H9 (cell line): ENCODE results near the gene AHNAK2. TPM values are rescaled to one million over a fixed set of nuclear protein-coding genes. Genes with fewer than 3 reads are reported as not detected.
A peak's percentile ranks its signal among the peaks of the same experiment; 100 is the strongest.

Experiments
- DNase-seq: peaks from one replicate; pipeline ENCODE4 v3.0.0-alpha.2; 2017
- H2AFZ ChIP-seq: one replicate; pipeline ENCODE4 v1.6.1; 2013; ENCODE audit warnings: mild to moderate bottlenecking, low read length, control low read depth, moderate library complexity
- H2AK5ac ChIP-seq: 2 replicates; pipeline ENCODE4 v1.6.1; 2013; ENCODE audit warnings: low read length, control low read depth, mixed read lengths; ENCODE audit not compliant: insufficient read length
- H2BK120ac ChIP-seq: one replicate; pipeline ENCODE4 v1.6.1; 2013; ENCODE audit warnings: low read depth, mild to moderate bottlenecking, low read length, control low read depth, inconsistent platforms; ENCODE audit not compliant: poor library complexity, severe bottlenecking
- H2BK12ac ChIP-seq: 2 replicates; pipeline ENCODE4 v1.6.1; 2013; ENCODE audit warnings: low read length, control low read depth, mixed read lengths, low read depth; ENCODE audit not compliant: insufficient read length
- H2BK15ac ChIP-seq: 2 replicates; pipeline ENCODE4 v1.6.1; 2013; ENCODE audit warnings: low read depth, low read length, control low read depth
- H2BK20ac ChIP-seq: one replicate; pipeline ENCODE4 v1.6.1; 2013; ENCODE audit warnings: low read depth, mild to moderate bottlenecking, low read length, control low read depth, inconsistent platforms; ENCODE audit not compliant: poor library complexity, severe bottlenecking
- H2BK5ac ChIP-seq: 2 replicates; pipeline ENCODE4 v1.6.1; 2013; ENCODE audit warnings: low read length, control low read depth, mixed read lengths; ENCODE audit not compliant: insufficient read length
- H3K14ac ChIP-seq: 2 replicates; pipeline ENCODE4 v1.6.1; 2013; ENCODE audit warnings: low read length, control low read depth; ENCODE audit not compliant: insufficient read depth
- H3K18ac ChIP-seq: 2 replicates; pipeline ENCODE4 v1.6.1; 2013; ENCODE audit warnings: low read depth, mild to moderate bottlenecking, mixed read lengths, low read length, control low read depth; ENCODE audit not compliant: insufficient read length
- H3K23ac ChIP-seq: 2 replicates; pipeline ENCODE4 v1.6.1; 2013; ENCODE audit warnings: low read length, control low read depth, mixed read lengths, low read depth; ENCODE audit not compliant: insufficient read length
- H3K23me2 ChIP-seq: 2 replicates; pipeline ENCODE4 v1.6.1; 2013; ENCODE audit warnings: low read depth, mild to moderate bottlenecking, mixed read lengths, low read length, control low read depth; ENCODE audit not compliant: insufficient read length, poor library complexity, severe bottlenecking
- H3K27ac ChIP-seq: 2 replicates; pipeline ENCODE4 v1.5.1; 2013; ENCODE audit warnings: low read length, control low read depth, mixed read lengths, low read depth; ENCODE audit not compliant: insufficient read length
- H3K27me3 ChIP-seq: 2 replicates; pipeline ENCODE4 v1.6.1; 2013; ENCODE audit warnings: low read length, control low read depth, inconsistent platforms; ENCODE audit not compliant: insufficient read depth
- H3K4ac ChIP-seq: 2 replicates; pipeline ENCODE4 v1.6.1; 2013; ENCODE audit warnings: low read depth, mild to moderate bottlenecking, control low read depth, inconsistent platforms, low read length, moderate library complexity
- H3K4me1 ChIP-seq: 2 replicates; pipeline ENCODE4 v1.6.1; 2013; ENCODE audit warnings: low read length, control low read depth, inconsistent platforms; ENCODE audit not compliant: insufficient read depth
- H3K4me2 ChIP-seq: 2 replicates; pipeline ENCODE4 v1.6.1; 2013; ENCODE audit warnings: low read length, control low read depth, mixed read lengths; ENCODE audit not compliant: insufficient read length, insufficient read depth
- H3K56ac ChIP-seq: 2 replicates; pipeline ENCODE4 v1.6.1; 2013; ENCODE audit warnings: low read depth, mild to moderate bottlenecking, mixed read lengths, low read length, control low read depth; ENCODE audit not compliant: insufficient read length
- H3K79me1 ChIP-seq: 2 replicates; pipeline ENCODE4 v1.6.1; 2013; ENCODE audit warnings: low read depth, mild to moderate bottlenecking, moderate library complexity, low read length, control low read depth, inconsistent platforms; ENCODE audit not compliant: insufficient read depth, poor library complexity, severe bottlenecking
- H3K79me2 ChIP-seq: 2 replicates; pipeline ENCODE4 v1.6.1; 2013; ENCODE audit warnings: low read length, control low read depth, inconsistent platforms; ENCODE audit not compliant: insufficient read depth
- H3K9ac ChIP-seq: 2 replicates; pipeline ENCODE4 v1.6.1; 2013; ENCODE audit warnings: low read length, control low read depth, mixed read lengths; ENCODE audit not compliant: insufficient read length; ENCODE audit errors: extremely low read depth
- H3K9me3 ChIP-seq: one replicate; pipeline ENCODE4 v1.6.1; 2013; ENCODE audit warnings: low read depth, low read length, inconsistent platforms; ENCODE audit not compliant: control insufficient read depth
- H3T11ph ChIP-seq: one replicate; pipeline ENCODE4 v1.6.1; 2013; ENCODE audit warnings: mild to moderate bottlenecking, low read length, control low read depth, inconsistent platforms
- H4K20me1 ChIP-seq: one replicate; pipeline ENCODE4 v1.6.1; 2013; ENCODE audit not compliant: control insufficient read depth, insufficient read length, insufficient read depth
- H4K5ac ChIP-seq: 2 replicates; pipeline ENCODE4 v1.6.1; 2013; ENCODE audit warnings: low read depth, mild to moderate bottlenecking, mixed read lengths, low read length, control low read depth; ENCODE audit not compliant: insufficient read length
- H4K8ac ChIP-seq: replicated peaks from 2 replicates; pipeline ENCODE4 v1.6.1; 2013; ENCODE audit warnings: low read length, control low read depth, mixed read lengths, low read depth; ENCODE audit not compliant: insufficient read length
- H4K91ac ChIP-seq: 2 replicates; pipeline ENCODE4 v1.6.1; 2013; ENCODE audit warnings: low read depth, mild to moderate bottlenecking, moderate library complexity, mixed read lengths, low read length, control low read depth; ENCODE audit not compliant: insufficient read length
- H3K27ac Mint-ChIP-seq, 3 experiments: 2 replicates in 2 of 3; 3 replicates in 1 of 3; pipeline ENCODE4 v1.8.0; 2020 to 2021; ENCODE audit warnings: mixed read lengths in 3 of 3, mild to moderate bottlenecking in 1 of 3, moderate library complexity in 1 of 3
- H3K27me3 Mint-ChIP-seq: 2 replicates; pipeline ENCODE4 v1.8.0; 2021; ENCODE audit warnings: low read depth, mild to moderate bottlenecking, moderate library complexity, mixed read lengths
- H3K36me3 Mint-ChIP-seq, 3 experiments: 2 replicates in 2 of 3; 3 replicates in 1 of 3; pipeline ENCODE4 v1.8.0; 2020 to 2021; ENCODE audit warnings: low read depth in 3 of 3, mixed read lengths in 3 of 3; ENCODE audit not compliant: insufficient read depth in 1 of 3
- H3K4me1 Mint-ChIP-seq, 2 experiments: 2 replicates each; pipeline ENCODE4 v1.8.0; 2020; ENCODE audit warnings: mixed read lengths in 2 of 2
- H3K4me3 Mint-ChIP-seq, 2 experiments: 2 replicates in 1 of 2; 3 replicates in 1 of 2; pipeline ENCODE4 v1.8.0; 2020 to 2021; ENCODE audit warnings: mild to moderate bottlenecking in 2 of 2, mixed read lengths in 2 of 2, moderate library complexity in 1 of 2
- H3K9me3 Mint-ChIP-seq, 2 experiments: 2 replicates in 1 of 2; 3 replicates in 1 of 2; pipeline ENCODE4 v1.8.0; 2020; ENCODE audit warnings: mild to moderate bottlenecking in 2 of 2, mixed read lengths in 2 of 2, moderate library complexity in 1 of 2
- WGBS: extraction: QIAGEN DNeasy Blood & Tissue Kit; methylation state at CpG from one replicate; pipeline ENCODE4 v1.1.7; 2013; ENCODE audit warnings: missing lambda C conversion rate, low lambda C conversion rate, mixed read lengths; ENCODE audit not compliant: insufficient read length; ENCODE audit errors: extremely low coverage; 5-methylcytosine and 5-hydroxymethylcytosine counted together
- total RNA-seq: library from RNA; stranded (reverse); gene quantifications from 2 replicates; pipeline ENCODE4 v1.2.1, GENCODE V29; 2021
- TF ChIP-seq, protein P1 (sequence below): fragments of 200-600 bp; sonication (generic); conservative IDR thresholded peaks from 3 replicates; pipeline ENCODE4 v1.8.0; 2021; ENCODE audit warnings: antibody characterized with exemption, mild to moderate bottlenecking

Gene AHNAK2
- total RNA-seq, 1 experiment from 2014 or later: 2.8 TPM

DNA sequence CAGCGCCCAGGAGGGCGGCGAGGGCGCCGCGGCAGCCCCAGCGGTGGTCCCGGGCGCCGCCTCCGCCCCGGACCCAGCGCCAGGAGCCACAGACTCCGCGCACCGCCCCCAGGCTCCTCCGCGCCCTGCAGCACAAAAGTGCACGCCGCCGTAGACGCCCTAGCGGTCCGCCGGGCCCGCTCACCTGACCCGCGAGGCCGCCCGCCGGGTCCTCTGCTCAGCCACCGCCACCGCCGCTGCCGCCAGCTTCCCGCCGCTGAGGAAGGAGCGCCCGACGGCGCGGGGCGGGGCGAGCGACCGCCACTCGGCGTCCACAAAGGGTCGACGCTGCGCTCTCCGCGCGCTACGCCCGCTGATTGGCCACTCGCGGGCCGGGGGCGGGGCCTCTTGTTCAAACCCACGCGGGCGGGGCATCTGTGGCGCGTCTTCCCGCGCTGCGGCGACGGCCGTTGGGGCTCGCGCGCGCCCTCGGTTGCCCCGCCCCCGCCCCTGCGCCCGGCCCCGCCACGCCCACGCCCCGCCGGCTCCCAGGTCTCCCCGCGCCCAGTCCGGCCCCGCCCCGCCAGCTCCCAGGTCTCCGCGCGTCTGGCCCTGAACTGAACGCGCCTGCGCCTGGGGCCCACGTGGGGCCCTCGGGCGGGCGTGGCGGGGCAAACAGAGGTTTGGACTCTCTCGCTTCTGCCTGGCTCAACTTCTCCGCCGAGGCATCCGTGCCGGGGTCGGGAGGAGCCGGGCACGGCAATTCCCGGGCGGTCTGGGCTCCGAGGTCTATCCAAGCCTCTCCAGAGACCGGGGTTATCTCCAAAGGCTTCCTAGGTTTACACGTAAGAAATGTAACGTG, 42.9 kb upstream of the AHNAK2 start, which contains the start of gene CDCA4:
Gene CDCA4, minus strand, starts transcription at position 269 of the 841 bp plus-strand sequence. CDS start 9,154 bp downstream, outside the sequence.
- Histone ChIP-seq H3K23ac (no peak within 1 kb of the TSS), H3K9ac (peak within 1 kb of the TSS; percentile 68), H2BK20ac (no peak within 1 kb of the TSS), H3K79me1 (peaks cover 15% of the 10 kb centered on the region), H3K4ac (no peak within 1 kb of the TSS), H2BK120ac (no peak within 1 kb of the TSS), H3K4me2 (peak within 1 kb of the TSS; percentile 93), H3K79me2 (peaks cover 39% of the 10 kb centered on the region), H2AFZ (no peak within 1 kb of the TSS), H3K56ac (no peak within 1 kb of the TSS), H4K5ac (no peak within 1 kb of the TSS), H2BK12ac (no peak within 1 kb of the TSS), H3K23me2 (peaks cover 13% of the 10 kb centered on the region), H2BK5ac (no peak within 1 kb of the TSS), H4K8ac (no peak within 1 kb of the TSS), H3K4me1 (peaks cover 5% of the 10 kb centered on the region; the same call in 1 of the 2 replicates), H4K91ac (no peak within 1 kb of the TSS), H3K9me3 (no peaks in the 10 kb centered on the region), H3K14ac (peak within 1 kb of the TSS; percentile 97), H4K20me1 (peaks cover 3% of the 10 kb centered on the region), H3K18ac (peak within 1 kb of the TSS; percentile 16), H3T11ph (no peak within 1 kb of the TSS), H3K27me3 (no peaks in the 10 kb centered on the region), H3K27ac (no peak within 1 kb of the TSS), H2AK5ac (no peak within 1 kb of the TSS), H2BK15ac (no peak within 1 kb of the TSS)
- Mint-ChIP-seq H3K4me1 (peaks cover 49 to 55% of the 10 kb centered on the region in 2 experiments), H3K4me3 (peak within 1 kb of the TSS; percentile 88 to 96), H3K27me3 (peaks cover 4% of the 10 kb centered on the region), H3K9me3 (peaks cover 0 to 5% of the 10 kb centered on the region in 2 experiments; a peak in 2 of 5 replicates), H3K36me3 (peaks cover 9 to 23% (median 20%) of the 10 kb centered on the region in 3 experiments; a peak in 6 of 7 replicates), H3K27ac (peak within 1 kb of the TSS; percentile 78 to 94 (median 93))
- TF ChIP-seq, protein P1, sequence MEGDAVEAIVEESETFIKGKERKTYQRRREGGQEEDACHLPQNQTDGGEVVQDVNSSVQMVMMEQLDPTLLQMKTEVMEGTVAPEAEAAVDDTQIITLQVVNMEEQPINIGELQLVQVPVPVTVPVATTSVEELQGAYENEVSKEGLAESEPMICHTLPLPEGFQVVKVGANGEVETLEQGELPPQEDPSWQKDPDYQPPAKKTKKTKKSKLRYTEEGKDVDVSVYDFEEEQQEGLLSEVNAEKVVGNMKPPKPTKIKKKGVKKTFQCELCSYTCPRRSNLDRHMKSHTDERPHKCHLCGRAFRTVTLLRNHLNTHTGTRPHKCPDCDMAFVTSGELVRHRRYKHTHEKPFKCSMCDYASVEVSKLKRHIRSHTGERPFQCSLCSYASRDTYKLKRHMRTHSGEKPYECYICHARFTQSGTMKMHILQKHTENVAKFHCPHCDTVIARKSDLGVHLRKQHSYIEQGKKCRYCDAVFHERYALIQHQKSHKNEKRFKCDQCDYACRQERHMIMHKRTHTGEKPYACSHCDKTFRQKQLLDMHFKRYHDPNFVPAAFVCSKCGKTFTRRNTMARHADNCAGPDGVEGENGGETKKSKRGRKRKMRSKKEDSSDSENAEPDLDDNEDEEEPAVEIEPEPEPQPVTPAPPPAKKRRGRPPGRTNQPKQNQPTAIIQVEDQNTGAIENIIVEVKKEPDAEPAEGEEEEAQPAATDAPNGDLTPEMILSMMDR: no peak; the same call in 2 of the 3 replicates
- peak; percentile 96 for DNase-seq
- no CpG with 5 or more reads among the region's 115 CpGs for WGBS
